ENCODE data around the gene DGCR6L. TPM values are rescaled to one million over a fixed set of nuclear protein-coding genes. Genes with fewer than 3 reads are reported as not detected.
"Not testable (repeated sequence)": the region's sequence is repeated elsewhere in the genome, so short reads cannot be mapped to it uniquely, and the experiment has no call there.

The DGCR6L gene
- total RNA-seq, 4 donors from 2014 or later, result 62.5 to 123 (median 90.8) TPM

- TF ChIP-seq CTCF (IDR thresholded peaks at IDR 0.05), result no peak
- TF ChIP-seq POLR2A (IDR thresholded peaks at IDR 0.05), result no peak
- no peak overlapping the region for H3K4me3 ChIP-seq (replicated peaks in 1 of 3)
- DNase-seq, result no peak
- intact Hi-C loops (cut with DNase I), result no loop called here
- no peaks in the 10 kb centered on the region for H3K4me1 ChIP-seq
- no peaks in the 10 kb centered on the region for H3K36me3 ChIP-seq
- 36 to 87% methylated on average over 5 to 7 of the region's 21 CpGs for WGBS, 2 donors
- H3K27me3 ChIP-seq, result no peaks in the 10 kb centered on the region
- no peak overlapping the region for H3K27ac ChIP-seq
- H3K9me3 ChIP-seq, result no peaks in the 10 kb centered on the region
Measured at GRCh38 chr22:20305894-20306645, 13.8 kb downstream of the DGCR6L start.

- H3K4me1 ChIP-seq; H3K27me3 ChIP-seq; DNase-seq; H3K36me3 ChIP-seq; H3K27ac ChIP-seq; H3K4me3 ChIP-seq (replicated peaks in 1 of 3); intact Hi-C loops (cut with DNase I); H3K9me3 ChIP-seq: not testable (repeated sequence)
- 76 to 84% methylated on average over 3 to 7 of the region's 12 CpGs for WGBS, 2 donors
Measured at GRCh38 chr22:20305230-20305893, 14.5 kb downstream of the DGCR6L start.

DNA sequence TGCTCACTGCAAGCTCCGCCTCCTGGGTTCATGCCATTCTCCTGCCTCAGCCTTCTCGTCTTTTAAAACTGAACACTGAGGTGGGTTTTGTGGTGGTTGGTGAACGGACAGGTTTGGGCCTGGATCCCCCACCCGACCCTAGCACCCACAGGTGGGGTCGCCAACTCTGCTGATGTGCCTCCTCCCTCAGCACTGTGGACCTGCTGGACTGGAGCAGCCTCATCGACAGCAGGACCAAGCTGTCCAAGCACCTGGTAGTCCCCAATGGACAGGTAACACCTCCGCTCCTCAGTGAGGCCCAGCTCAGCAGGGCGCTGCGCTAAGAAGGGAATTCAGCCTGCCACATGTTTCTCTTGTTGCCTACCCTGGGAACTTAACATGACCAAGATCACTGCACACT lies 15.2 kb downstream of the DGCR6L start:
- H3K9me3 ChIP-seq, result no peaks in the 10 kb centered on the region
- intact Hi-C loops (cut with DNase I), result no loop called here
- no peaks in the 10 kb centered on the region for H3K27me3 ChIP-seq
- H3K4me1 ChIP-seq, result peaks cover 0 to 5% of the 10 kb centered on the region in 2 donors
- no peak for DNase-seq
- H3K27ac ChIP-seq, result no peak overlapping the region
- WGBS, 2 donors, result 87 to 92% methylated on average over 8 to 9 of the region's 9 CpGs
- TF ChIP-seq CTCF (IDR thresholded peaks at IDR 0.05), result no peak
- no peak for TF ChIP-seq POLR2A (IDR thresholded peaks at IDR 0.05)
- no peak overlapping the region for H3K4me3 ChIP-seq (replicated peaks in 1 of 3)
- no peaks in the 10 kb centered on the region for H3K36me3 ChIP-seq

GRCh38 chr22:20303229-20303534 lies 16.7 kb downstream of the DGCR6L start:
- H3K27ac ChIP-seq; H3K4me1 ChIP-seq; H3K9me3 ChIP-seq; H3K36me3 ChIP-seq; H3K4me3 ChIP-seq (replicated peaks in 1 of 3); H3K27me3 ChIP-seq; intact Hi-C loops (cut with DNase I); DNase-seq: not testable (repeated sequence)
- WGBS, 2 donors, result 53 to 57% methylated on average over 1 to 3 of the region's 7 CpGs

- Histone ChIP-seq H3K27ac (no peak overlapping the region), H3K4me1 (peaks cover 0 to 5% of the 10 kb centered on the region in 2 donors), H3K9me3 (no peaks in the 10 kb centered on the region), H3K4me3 (replicated peaks in 1 of 3) (no peak overlapping the region), H3K36me3 (no peaks in the 10 kb centered on the region), H3K27me3 (no peaks in the 10 kb centered on the region)
- DNase-seq, result no peak
- 79 to 87% methylated on average over 10 of the region's 13 CpGs for WGBS, 2 donors
- TF ChIP-seq POLR2A (IDR thresholded peaks at IDR 0.05) (no peak), CTCF (IDR thresholded peaks at IDR 0.05) (no peak)
- intact Hi-C loops (cut with DNase I), result no loop called here
Measured at GRCh38 chr22:20302438-20303228, 17.2 kb downstream of the DGCR6L start.

DNA sequence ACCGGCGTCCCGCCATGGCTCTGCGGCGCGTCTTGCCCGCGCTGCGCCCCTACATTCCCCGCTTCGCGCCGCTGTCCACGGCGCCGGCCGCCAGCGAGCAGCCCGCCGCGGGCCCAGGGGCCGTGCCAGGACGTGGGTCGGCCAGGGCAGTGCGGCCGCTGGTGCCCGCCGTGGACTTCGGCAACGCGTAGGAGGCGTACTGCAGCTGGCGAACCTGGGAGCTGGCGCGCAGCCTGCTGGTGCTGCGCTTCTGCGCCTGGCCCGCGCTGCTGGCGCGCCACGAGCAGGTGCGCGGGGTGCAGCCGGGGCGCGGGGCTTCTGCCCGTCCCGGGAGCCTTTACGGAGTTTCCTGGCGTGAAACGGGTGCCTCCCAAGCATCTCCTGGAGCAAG lies 20.1 kb downstream of the DGCR6L start:
- TF ChIP-seq CTCF (IDR thresholded peaks at IDR 0.05) (peak in 1 of 6 experiments; percentile 13), POLR2A (IDR thresholded peaks at IDR 0.05) (peak in 1 of 2 donors; percentile 41)
- 0% methylated on average over 3 to 8 of the region's 52 CpGs for WGBS, 2 donors
- DNase-seq, result peak; percentile 70 to 79
- Histone ChIP-seq H3K4me3 (replicated peaks in 1 of 3) (peak overlapping the region in 1 of 3 donors; percentile 44), H3K36me3 (no peaks in the 10 kb centered on the region), H3K27ac (no peak overlapping the region), H3K9me3 (no peaks in the 10 kb centered on the region), H3K27me3 (no peaks in the 10 kb centered on the region), H3K4me1 (peaks cover 0 to 5% of the 10 kb centered on the region in 2 donors)
- intact Hi-C loops (cut with DNase I), result no loop called here

All from thyroid gland (tissue), 4 donors.